ENCODE data around the gene AP2M1.
"Not testable (repeated sequence)": the region's sequence is repeated elsewhere in the genome, so short reads cannot be mapped to it uniquely, and the experiment has no call there.

Gene AP2M1

DNA sequence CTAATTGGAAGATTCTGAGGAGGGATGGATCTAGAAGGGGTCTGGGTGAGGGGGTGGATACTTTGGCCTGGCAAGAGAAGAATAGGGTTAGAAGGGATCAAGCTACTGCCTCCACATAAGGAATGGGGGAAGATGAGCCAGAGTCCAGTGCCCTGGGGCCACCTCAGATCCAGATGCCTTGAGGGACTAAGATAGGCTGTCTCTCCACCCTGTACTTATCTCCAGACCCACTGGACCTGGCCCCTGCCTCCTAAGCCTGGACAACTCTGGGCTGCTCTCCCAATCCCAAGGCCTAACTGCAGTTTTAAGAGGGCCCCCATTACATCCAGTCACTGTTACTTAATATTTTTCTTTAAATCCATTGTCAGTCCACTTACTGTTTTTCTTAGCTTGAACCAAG, 17.4 kb upstream of the AP2M1 start:
- no peak for DNase-seq (ENCODE audit: low read depth in 2 of 2)

DNA sequence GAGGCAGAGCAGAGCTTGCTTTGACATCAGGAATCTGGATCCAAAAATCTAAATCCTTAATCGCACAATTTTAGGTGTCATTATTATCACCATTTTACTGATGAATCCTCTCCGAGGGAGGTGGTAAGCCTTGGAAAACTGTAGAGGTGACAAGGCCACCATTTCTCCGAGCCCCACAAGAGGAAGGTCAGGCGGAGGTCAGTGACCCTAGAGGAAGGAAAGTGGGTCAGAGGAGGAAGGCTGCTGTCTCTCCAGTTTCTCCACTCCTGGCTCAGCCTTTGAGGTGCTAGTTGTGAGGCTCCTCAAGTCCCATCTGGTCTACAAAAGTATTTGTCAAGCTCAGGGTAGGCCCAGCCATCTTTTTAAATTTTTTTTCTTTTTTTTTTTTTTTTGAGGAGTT, 16.3 kb upstream of the AP2M1 start:
- DNase-seq (ENCODE audit: low read depth in 2 of 2): no peak

DNA sequence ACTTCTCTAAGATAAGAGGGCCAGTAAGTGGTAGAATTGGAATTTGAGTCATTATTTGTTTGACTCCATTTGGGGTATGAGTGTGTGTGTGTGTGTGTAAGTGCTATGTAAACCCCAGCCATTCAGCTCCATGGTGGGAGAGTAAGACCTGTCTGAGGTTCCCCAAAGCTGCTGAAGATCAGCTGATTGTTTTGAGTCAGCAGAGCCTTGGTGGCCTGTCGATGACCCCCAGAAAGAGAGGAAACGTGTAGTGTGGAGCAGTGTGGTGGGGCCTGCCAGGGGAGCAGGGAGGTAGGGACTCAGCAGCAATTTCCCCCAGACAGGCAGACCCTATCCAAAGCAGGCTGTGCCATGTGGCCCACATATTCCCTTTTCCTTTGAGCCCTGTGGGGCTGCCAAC, 14.2 kb upstream of the AP2M1 start:
- DNase-seq (ENCODE audit: low read depth in 2 of 2): no peak

DNA sequence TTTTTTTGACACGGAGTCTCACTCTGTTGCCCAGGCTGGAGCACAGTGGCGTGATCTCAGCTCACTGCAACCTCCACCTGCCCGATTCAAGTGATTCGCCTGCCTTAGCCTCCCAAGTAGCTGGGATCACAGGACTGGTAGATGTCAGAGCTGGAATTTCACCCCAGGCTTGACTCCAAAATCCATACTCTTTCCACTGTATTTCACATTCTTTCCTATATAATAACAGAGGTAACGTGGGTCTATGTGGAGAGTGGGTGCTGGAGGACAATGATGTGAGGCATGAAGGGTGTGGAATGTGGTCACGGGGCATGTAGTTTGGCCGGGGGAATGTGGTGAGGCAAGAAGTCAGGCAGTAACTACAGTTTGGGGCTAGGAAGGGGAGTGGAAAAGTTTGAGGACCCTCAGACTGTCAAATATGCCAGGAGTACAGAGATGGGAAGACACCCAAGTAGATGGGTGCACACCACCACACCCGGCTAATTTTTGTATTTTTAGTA, 12.0 kb upstream of the AP2M1 start:
- DNase-seq (ENCODE audit: low read depth in 2 of 2): not testable (repeated sequence)

DNA sequence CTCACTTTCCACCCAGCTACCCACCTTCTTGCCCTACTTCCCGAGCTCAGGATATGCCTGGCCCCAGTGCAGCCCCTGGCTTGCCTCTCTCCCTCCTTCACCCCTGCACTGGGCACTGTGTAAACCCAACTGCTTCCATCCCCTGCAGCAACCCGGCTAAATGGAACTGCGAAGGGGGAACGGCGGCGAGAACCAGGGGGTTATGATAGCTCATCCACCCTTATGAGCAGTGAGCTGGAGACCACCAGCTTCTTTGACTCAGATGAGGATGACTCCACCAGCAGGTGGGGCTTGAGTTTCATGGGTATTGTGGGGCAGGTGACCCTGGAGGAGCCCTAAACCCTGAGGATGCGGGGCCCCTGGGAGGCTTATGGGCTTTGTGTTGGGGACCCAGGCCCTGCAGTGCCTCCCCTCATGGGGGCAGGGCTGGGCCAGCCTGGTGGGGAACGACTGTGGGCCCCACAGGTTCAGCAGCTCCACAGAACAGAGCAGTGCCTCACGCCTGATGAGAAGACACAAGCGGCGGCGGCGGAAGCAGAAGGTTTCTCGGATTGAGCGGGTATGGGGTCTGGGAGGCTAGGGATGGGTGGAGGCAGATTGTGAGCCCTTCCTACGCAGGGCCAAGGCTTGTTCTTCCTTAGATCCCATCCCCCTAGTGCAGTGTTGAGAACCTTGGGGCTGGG, 9.9 kb upstream of the AP2M1 start:
- no peak for DNase-seq (ENCODE audit: low read depth in 2 of 2)

DNA sequence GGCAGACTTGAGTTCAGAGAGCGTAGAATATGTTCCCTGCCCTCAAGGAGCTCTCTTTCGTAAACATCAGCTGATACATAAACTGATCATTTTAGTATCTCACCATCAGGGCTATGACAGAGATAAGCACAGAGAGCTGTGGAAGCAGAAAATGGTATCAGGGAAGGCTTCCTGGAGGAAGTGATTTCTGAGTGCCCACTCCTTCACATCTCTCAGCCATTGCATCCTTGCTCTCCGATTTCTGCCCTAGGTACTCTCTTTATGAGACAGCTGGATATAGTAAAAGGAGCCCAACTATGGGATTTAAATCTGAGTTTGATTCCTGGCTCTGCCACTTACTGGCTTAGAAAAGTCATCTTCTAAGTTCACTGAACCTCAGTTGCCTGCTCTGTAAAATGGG, 9.1 kb upstream of the AP2M1 start:
- DNase-seq (ENCODE audit: low read depth in 2 of 2): no peak

DNA sequence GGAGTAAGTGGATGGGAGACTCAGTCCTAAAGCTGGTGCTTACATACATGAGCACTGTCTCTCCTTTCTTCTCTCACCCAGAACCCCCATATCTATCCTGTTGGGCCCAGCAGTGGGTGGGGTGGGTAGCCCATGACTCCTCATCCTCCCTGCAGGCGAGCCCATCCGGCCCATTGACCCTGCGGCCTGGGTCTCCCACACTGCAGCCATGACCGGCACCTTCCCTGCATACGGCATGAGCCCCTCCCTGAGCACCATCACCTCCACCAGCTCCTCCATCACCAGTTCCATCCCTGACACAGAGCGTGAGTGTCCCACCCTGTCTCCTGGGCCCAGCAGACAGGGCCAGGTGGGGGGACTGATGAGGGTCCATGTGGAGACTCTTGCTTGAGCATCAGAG, 8.0 kb upstream of the AP2M1 start:
- no peak for DNase-seq (ENCODE audit: low read depth in 2 of 2)

DNA sequence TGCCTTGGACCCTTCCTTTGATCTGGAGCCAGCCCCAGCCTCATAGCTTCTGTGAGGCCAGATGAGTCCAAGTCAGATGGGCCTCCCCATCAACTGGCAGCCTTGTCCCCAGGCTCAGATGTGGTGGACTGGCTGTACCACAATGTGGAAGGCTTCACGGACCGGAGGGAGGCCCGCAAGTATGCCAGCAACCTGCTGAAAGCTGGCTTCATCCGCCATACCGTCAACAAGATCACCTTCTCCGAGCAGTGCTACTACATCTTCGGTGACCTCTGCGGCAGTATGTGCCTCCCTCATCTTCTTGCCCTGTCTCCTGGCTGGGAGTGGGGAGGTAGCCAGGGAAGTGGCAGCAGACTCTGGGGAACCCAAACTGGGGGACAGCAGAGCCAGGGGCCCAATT, 6.9 kb upstream of the AP2M1 start:
- DNase-seq (ENCODE audit: low read depth in 2 of 2): no peak

DNA sequence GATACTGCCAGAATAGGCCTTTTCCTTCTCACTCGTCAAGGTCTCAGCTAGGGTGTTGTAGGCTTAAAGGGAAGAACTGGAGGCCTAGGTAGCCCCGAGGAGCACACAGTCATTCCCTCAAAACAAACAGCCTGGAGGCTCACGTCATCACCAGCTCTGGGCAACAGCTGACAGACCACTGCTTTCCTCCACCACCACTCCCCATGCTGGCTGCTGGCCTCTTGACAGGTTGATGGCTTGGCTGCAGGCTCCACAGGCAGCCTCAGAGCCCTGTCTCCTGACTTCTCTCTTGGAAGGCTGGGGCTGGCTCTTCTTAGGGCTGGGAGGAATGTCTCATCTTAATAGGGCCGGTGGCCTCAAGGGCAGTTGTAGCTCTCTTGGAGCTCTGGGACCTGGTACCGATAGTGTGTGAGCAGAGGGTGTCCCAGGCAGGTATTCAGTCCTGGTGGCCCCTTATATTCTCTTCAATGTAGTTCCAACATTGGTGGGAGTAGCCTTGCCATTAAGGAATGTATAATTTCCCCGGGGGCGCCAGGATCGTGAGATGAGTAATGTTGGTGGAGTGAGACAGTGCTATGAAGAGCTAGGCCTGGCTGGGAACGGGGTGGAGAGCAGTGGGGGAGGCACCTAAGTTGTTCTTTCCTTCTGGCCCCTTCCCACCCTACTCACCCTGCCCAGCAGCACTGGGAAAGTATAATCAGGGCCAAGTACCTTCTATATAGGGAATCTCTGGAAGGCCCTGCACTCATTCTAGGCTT, 6.1 kb upstream of the AP2M1 start:
- DNase-seq (ENCODE audit: low read depth in 2 of 2): no peak

DNA sequence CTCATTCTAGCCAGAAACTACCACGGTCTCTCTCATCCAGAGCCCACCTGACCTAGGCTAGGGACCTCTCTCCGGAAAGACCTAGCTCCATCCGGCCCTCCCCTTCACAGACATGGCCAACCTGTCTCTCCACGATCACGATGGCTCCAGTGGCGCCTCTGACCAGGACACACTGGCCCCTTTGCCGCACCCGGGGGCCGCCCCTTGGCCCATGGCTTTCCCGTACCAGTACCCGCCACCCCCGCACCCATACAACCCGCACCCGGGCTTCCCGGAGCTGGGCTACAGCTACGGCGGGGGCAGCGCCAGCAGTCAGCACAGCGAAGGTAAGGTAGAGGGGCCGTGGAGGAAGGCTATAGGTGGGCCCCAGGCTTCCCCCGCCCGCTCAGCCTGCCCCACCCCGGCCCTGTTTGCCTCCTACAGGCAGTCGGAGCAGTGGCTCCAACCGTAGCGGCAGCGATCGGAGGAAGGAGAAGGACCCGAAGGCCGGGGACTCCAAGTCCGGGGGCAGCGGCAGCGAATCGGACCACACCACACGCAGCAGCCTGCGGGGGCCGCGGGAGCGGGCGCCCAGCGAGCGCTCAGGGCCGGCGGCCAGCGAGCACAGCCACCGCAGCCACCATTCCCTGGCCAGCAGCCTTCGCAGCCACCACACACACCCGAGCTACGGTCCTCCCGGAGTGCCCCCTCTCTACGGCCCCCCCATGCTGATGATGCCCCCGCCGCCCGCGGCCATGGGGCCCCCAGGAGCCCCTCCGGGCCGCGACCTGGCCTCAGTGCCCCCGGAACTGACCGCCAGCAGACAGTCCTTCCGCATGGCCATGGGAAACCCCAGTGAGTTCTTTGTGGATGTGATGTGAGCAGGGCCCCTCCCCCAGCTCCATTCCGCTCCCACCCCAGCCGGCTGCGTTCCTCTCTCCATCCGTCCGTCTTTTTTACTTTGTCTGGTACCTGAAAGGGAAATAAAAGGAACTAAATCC, 4.5 kb upstream of the AP2M1 start:
- no peak for DNase-seq (ENCODE audit: low read depth in 2 of 2)

DNA sequence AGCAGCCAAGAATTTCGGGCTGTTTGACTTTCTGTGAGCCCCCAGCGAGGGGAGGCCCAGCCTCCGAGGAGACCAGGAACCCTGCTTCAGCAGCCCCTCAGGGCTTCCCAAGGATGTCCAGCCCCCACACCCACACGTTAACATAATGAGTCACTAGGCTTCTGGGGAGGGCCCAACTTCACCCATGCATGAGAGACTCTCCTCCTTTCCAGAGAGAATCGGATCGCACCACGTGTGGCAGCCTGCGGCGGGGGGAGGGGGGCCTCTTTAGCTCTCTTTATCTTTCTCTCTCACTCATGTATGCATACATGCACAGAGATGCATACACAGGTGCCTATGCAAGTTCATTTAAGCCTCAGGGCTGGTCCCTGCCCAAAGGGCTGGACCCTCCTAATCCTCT, 3.1 kb upstream of the AP2M1 start:
- no peak for DNase-seq (ENCODE audit: low read depth in 2 of 2)

DNA sequence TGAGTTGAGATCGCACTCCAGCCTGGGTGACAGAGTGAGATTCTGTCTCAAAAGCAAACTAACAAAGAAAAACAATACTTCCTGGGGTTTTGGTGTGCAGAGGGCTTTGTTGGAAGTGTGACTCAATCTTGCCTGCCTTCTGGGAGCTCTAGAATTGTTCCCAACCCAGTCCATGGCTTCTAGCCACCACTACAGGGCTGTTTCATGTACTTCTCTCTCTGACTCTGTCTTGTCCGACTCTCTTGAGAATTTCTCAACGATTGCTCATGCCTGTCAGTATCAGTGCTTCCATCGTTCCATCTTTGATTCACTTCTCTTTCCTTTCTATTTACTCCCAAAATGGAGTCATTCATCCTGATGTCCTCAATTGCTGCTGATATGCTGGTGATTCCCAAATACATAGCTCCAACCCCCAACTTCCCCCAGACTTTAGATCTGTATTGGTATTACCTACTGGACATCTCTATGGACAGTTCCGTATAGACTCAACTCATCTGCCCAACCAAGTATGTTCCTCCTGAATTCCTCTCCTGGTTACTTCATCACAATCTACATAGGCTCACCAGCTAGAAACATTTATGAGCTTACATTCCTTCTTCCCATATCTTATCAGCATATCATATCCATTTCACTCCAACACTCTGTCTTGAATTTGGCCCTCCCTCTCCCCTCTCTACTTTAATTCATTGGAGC, 1.8 kb upstream of the AP2M1 start:
- no peak for DNase-seq (ENCODE audit: low read depth in 2 of 2)

DNA sequence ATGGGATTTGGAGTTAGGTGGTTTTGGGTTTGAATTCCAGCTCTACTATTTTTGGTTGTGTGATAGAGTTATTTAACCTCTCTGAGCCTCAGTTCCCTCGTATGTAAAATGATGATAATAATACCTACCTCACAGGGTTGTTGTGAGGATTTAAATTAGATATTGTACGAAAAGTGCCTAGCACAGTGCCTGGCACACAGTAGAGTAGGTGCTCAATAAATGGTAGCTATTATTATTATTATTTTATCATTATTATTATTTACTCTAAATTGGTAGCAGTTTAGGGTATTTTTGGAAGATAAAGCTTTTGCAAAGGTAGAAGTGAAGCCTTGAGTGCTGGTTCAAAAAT, 1.3 kb upstream of the AP2M1 start:
- DNase-seq (ENCODE audit: low read depth in 2 of 2): no peak

DNA sequence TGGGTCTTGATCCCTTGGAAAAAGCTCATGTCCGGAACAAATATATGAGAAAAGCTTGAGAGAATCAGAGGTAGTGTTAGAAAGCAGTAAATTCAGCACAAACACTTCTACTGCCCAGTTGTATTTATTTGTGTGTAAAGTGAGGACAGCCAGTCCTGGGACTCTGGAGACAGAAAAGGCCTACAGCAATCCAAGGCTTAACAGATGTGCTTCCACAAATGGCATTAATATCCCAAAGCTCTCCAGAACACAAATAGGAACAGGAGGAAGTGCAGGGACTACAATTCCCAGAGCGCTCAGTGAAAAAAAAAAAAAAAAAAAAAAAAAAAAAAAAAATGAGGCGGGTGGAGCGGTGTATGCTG, 390 bp upstream of the AP2M1 start:
- no peak for DNase-seq (ENCODE audit: low read depth in 2 of 2)

DNA sequence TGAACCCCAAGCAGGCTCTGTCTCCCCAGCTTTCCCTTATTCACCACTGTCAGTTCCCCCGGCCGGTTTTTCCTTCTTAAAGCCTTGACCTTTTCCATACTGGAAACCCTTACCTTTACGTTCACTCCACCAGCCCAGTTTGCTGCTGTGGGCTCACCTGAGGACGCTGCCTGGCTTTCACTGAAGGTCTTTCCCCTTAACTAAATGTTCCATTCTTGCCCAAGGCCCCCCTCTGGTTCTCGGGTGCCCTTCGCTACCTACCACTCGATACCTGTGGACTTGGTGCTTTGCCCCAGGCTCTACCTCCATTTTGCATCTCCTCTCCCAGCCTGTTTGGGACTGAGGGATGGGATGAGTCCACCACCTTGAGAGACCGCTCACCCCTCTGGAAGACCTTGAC, 851 bp downstream of the AP2M1 start:
- no peak for DNase-seq (ENCODE audit: low read depth in 2 of 2)

DNA sequence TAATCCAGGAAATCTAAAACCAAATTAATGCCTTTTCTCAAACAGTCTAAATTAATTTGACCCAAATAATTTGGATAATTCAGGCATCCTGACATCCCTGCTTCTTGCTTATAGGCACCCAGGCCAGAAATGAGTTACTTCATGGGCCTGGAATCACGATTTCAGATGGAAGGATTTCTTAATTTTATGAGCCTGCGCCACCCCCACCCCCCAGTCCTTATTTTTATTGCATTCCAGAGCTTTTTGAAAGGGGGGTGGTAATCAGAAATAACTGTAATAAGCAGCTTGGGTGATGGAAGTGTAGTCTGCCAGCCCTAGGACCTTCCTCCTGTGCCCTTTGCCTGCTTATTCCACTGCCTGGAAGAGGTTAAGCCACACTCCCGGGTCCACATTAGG, 1.3 kb downstream of the AP2M1 start:
- DNase-seq (ENCODE audit: low read depth in 2 of 2): no peak

DNA sequence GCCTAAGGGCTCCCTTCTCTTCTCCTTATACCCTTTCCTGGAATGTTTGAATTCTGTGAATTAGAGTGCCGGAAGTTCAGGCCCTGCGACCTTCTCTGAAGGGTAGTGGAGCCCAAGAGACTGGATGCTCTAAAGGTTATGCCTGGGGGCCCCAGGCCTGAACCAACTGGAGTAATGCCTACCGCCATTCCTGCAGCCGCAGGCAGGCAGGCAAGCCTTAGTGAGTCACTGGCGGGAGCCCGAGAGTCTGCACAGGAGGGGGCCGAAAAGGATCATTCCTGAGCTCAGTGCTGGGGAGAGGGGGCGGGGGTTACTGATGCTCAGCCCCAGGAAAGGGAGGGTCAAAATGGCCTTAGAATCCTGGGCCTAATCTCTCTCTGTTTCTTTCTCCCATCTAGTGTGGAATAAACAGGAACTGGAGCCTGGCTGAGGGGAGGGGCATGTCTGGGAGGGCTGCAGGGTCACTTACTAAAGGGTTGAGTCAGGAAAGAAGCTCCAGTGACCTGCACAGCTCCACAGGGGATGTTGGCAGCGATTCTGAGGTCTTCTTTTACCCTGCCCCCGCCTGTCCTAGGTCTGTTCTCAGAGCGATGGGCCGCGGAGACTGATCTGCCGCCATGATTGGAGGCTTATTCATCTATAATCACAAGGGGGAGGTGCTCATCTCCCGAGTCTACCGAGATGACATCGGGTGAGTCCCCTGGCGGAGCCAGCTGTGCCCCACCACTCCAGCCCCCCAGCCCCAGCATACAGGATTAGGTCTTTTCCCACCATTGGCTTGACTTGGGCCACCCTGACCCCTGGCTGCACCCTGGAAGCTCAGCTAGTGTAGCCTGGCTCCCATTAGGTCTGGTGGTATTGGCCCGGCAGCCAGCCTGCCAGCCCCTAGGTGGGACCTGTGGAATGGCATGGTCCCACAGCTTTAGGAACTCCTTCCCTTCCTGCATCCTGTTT, 2.0 kb downstream of the AP2M1 start:
- DNase-seq (ENCODE audit: low read depth in 2 of 2): no peak

DNA sequence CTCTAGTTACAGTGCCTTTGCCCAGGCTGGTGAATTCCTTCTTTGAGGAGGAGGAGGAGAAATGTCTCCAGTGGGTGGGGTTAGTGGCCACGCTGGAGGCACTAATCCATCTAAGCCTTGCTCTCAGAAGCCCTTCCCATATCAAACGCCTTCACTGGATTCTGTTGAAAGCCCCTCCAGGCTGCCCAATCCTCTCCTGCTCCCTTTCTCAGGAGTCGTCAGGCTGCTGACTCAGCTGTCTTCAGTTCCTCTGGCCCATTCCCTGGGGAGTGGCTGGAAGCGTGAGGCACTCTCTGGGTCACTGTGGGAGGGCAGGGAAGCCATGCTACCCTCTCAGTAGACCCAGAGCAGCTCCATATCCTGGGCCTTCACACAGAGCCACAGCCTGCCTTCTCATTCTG, 2.7 kb downstream of the AP2M1 start:
- no peak for DNase-seq (ENCODE audit: low read depth in 2 of 2)

DNA sequence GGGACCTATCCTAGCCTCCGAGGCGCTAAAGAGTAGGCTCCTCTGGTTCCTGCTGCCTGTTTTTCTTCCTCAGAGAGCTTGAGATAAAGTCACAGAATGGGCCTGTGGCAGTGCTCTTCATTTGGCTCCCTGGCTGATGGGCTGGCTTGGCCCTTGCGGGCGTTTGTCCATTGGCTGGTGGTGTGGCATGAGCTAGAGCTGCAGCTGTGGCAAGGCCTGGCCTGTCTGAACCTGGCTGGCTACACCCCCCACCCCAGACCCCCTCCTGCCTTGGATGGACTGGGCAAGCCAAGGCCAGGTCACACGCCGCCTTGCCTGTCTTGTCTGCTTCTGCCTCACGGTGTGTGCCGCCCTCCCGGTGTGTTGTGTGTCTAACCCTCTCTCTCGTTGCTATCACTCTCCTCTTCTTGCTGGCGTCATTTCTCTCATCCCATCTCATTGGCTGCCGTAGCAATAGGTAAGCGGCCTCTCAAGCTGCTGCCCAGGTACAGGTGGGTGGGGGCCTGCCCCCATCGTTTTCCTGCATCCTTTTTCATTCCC, 3.2 kb downstream of the AP2M1 start:
- no peak for DNase-seq (ENCODE audit: low read depth in 2 of 2)

DNA sequence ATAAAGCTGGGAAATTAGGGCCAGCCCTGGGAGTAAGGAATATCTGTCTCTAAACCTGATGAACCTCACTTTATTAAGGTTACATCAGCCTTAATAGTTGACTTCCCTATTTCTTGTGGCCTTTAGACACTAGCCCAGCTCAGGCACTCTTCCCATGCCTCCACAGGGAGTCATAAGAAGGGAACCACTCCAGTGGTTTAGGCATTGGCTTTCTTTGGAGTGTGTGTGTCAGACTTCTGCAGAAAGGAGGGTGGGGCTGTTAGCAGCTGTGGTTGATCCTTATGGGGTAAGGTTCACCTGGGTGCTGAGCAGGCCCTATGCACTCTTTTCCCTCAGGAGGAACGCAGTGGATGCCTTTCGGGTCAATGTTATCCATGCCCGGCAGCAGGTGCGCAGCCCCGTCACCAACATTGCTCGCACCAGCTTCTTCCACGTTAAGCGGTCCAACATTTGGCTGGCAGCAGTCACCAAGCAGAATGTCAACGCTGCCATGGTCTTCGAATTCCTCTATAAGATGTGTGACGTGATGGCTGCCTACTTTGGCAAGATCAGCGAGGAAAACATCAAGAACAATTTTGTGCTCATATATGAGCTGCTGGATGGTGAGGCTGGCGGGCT, 4.0 kb downstream of the AP2M1 start:
- DNase-seq (ENCODE audit: low read depth in 2 of 2): no peak

Measured in stimulated activated CD8-positive, alpha-beta memory T cell treated with anti-CD3 and anti-CD28 coated beads, Interleukin-2, amount 100 ng/mL, for 1 hour (primary cell).